Right renal cortex interstitium (tissue), 3 donors: ENCODE results near the gene RBFOX1. TPM values are rescaled to one million over a fixed set of nuclear protein-coding genes. Genes with fewer than 3 reads are reported as not detected.

ENCODE experiments used
- DNase-seq, 3 donors: peaks; one replicate each; pipeline ENCODE4 v3.0.0-alpha.2; 2013; ENCODE audit warnings: low read depth in 3 of 3, low spot score in 2 of 3
- polyA plus RNA-seq, 3 donors: library from polyadenylated mRNA; unstranded; fragments of 120-200 nt; gene quantifications; one replicate each; pipeline ENCODE4 v1.2.1, GENCODE V29; 2013; ENCODE audit not compliant: insufficient read length in 3 of 3

The RBFOX1 gene
- polyA plus RNA-seq, 3 donors: 1.7 to 3.4 (median 2.7) TPM

DNA sequence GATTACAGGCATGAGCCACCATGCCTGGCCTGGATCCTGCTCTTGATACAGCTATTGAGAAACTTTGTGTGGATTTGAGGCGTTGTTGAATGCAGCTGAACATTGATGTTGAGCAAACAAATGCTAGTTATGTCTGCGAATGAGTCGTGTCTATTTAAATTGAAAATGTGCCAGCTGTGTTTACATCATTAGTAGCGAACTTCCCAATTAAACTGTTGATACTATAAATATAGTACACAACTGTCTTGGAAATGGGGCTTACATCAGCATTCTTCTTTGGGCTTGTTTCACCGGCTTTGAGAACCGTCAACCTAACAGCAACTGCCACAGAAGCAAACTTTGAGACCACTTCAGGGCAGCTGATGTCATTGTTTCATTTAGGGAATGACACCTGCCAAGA, 251.9 kb downstream of the RBFOX1 start:
- DNase-seq: no peak

DNA sequence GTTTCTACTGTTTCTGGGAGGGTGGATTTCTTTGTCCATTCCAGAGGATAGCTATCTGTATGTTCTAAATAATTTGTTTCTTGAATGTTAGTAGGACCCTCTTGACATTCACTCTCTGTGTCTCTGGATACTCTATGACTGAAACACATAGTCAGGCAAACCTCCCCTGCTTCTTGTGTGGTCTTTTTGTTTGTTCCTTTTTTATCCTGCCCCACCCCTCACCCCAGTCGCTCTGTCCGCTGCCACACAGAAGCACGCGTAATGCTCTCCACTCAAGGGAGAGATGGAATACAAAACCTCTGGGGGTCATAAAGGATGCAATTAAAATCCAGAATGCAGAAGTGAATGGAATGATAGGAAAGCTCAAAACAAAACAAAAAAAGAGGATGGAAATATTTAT, 253.1 kb downstream of the RBFOX1 start:
- no peak for DNase-seq

DNA sequence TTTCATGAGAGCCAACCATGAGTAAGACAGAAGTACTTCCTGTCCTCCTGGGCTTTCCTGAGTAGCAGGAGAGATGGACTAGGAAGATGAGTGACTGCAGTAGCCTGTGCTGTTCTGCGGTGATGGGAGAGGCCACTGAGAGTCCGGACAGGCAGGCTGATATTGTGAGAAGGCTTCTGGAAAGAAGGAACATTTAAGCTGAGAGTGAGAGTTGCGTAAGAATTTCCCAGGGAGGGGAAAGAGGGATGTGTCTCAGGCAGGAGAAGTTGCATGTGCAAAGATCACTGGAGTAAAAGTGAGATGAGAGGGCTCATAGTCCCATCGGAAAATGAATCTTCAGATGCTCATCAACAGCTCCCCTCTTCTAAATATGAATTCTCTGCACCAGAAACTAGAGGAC, 258.3 kb downstream of the RBFOX1 start:
- no peak for DNase-seq

DNA sequence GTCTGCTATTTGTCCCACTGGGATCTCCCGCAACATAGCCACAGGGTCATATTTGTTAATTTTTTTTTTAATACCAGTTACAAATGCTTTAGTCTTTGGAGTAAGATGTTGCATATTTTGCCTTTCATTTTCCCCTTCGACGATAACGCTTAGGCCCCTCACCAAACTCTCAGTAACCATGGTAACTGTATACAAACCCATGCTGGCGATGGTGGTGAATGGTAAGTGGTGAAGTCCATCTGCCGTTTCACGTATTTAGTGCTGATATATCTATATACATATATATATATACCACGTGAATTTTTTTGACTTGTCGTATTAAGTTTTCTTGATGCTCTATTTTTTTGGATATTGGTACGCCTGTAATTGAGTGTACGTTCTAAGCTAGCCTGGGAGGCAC, 263.7 kb downstream of the RBFOX1 start:
- DNase-seq: no peak

DNA sequence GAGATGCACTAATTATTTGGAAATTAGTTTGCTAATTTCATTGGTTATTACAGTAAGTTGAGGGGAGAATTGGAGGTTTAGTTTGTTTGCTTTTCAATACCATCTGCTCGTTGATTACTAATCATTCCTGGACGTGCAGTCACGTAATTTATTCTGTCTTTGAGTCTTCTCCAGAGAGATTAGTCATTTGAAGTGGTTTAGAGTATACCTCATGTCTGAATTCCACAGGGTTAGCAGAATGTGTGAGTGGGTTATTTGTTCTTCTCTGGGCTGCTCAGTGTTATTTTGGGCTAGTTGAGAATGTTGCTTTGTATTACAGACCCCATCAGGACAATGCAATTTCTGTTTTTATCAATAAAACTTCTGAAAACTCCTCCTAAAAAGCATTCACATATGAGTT, 265.0 kb downstream of the RBFOX1 start:
- DNase-seq: no peak

DNA sequence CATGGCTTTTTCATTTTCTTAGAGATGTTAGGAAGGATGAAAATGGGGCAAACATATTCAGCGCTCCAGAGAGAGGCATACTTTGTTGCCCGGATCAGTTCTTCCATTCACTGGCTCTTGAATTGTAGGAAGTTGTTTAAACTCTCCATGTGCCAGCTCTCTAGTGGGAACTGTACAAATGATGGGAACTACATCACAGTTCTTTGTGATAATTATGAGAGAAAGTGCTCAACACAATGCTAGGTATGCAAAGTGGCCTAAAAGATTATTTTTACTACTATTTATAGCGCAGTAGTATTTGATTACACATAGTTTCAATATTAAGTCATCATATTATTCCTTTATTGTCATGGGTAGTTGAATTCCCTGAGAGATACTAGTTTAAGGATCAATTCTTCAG, 268.5 kb downstream of the RBFOX1 start:
- no peak for DNase-seq

DNA sequence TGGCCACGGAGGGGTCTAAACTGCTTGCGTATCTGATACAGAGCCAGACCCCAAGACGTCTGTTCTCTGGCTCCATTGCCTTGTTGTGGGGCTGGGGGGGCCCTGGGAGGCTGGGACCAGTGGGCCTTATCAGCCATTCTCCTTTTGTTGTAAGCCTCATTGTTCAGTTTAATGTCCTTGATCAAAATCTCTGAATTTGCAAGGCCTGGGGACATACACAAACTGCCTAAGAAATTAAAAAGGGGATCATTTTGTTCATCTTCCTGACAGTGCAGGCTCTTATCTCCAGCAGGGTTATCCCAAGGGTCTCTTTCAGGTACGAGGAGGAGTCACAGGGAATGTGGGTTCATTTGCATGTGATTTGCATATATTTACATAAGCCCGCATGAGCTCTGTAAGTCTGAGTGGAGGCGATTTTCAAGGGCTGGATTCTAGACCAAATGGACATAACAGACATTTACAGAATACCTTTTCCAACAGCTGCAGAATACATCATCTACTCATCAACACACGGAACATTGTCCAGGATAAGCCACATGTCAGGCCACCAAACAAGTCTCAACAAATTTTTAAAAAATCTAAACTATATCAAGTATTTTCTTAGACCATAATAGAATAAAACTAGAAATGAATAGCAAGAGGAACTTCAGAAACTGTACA, 269.8 kb downstream of the RBFOX1 start:
- no peak for DNase-seq

DNA sequence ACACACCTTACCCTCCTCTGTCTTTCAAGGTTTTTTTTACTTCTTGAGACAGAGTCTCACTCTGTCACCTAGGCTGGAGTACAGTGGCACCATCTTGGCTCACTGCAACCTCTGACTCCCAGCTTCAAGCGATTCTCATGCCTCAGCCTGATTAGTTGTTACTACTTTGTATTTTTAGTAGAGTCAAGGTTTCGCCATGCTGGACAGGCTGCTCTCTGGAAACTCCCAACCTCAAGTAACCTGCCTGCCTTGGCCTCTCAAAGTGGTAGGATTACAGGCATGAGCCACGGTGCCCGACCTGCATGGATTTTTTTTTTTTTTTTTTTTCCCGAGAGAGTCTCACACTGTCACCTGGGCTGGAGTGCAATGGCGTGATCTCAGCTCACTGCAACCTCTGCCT, 273.2 kb downstream of the RBFOX1 start:
- DNase-seq: no peak

DNA sequence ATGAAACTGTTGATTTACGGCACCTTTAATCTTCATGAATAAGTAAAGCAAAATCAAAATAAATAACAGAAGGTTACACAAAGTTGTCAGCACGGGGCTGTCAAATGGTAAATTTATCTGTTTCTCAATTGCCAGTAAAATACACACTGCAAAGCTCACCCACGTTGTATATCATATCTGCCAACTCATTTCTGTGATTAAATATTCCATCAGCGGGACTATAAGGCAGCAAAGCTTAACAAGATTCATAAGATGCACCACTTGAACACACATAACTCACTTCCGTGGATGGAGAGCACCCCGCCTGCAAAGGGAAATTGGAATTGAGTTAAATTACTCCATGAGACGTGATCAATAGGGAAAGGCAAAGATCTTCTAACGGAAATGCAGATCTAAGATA, 280.0 kb downstream of the RBFOX1 start:
- DNase-seq: no peak

DNA sequence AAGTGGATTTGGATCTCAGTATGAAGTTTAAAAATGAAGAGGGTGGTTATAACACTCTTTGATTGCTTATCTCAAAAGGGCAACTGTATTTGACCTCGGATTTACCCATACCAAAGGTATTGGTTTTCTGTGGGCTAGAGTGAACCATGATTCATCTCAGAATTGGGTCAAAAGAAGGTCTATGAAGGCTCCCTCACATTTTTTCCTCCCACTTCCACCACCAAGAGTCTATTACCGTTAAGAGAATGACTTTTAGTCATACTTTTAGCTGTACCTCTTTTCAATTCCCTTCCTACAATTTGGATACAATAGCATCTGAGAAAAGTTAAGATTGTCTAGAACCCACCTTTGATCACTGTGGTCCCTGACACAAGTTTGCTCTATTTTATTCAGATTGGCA, 280.9 kb downstream of the RBFOX1 start:
- DNase-seq: no peak

DNA sequence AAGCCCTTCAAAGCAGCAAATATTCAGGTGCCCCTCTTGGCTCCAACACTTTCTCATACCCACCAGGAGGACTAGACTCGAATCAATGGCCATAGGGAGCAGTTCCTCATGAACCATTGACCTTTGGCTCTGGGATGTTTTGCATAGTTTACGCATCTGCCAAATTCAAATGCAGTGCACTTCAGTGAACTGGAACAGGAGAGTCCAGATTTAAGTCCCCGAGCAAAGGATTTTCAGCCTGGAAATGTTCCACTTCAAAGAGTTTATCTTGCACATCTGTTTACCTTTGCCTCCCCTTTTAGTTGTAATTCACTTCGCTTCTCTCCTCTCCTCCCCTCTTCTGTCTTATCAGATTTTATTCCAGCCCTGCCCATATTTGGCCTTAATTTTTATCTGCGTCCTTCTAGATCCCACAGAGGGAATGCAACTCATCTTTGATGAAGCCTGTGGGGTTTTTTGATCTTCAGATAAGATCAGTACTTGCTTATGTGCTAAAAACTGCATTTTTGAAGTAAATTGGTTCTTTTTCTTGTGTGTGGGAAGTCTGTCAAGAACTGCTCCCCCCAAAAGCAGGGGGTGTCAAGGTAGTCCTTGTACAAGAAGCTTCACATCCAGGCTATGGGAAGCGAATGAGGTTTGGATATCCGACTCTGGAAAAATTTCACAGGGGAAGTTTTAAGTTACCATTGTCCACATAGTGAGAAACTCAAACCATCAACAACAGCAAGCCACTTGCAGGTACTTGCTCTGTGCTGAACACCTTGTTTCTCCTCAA, 281.6 kb downstream of the RBFOX1 start:
- peak in 2 of 3 donors; percentile 19 to 36 for DNase-seq

DNA sequence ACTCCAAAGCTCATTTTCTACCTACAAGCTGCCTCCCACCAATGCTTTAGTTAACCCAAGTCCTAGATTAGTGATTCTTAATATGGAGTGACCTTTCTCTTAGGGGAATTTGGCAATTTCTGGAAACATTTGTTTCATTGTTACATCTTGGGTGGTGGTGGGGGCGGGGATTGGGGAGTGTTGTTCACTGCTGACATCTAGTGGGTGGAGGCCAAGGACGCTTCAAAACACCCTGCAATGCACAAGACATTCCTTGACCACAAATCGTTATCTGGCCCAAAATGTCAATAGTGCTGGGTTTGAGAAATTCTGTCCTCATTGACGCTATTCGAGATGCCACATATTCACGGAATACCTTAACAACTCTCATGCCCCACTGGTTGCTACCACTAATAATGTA, 282.9 kb downstream of the RBFOX1 start:
- no peak for DNase-seq

DNA sequence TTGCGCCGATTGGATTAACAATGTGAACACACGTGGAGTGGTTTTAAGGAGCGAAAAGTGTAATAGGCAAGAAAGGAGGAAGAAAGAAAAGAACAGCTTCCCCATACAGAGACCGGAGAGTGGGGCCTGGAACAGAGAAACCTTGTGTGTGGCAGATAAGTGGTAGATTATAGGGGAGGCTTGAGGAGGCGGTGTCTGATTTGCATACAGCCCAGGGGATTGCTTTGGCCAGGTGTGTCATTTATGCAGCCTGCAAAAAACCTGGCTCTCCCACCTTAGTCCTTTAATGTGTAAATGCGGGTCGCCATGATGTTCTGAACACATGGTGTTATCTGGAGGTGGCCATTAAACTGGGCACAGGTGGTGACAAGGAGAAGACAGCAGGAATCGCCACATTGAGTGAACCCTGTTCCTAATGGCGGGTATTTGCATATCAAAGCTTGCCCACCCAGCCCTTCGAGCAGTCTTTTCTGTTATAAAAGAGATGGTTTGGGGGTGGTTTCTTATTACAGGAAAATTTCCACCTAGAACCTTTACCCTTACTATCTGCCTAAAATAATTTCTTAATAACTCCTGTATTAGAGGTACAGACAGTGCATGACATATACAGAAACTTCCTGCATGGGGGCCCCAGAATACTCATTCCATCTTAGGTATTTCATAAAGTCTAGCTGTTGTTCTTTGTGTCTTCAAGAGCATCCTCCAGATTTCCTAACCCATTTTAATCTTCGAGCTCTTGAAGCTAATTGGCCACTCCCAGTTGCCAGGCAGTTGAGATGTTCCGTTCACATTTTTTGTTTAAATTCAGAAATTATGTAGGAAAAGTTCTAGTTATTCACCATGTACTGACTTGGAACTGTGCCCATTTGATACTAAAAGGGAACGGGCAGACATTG, 292.5 kb downstream of the RBFOX1 start:
- no peak for DNase-seq

DNA sequence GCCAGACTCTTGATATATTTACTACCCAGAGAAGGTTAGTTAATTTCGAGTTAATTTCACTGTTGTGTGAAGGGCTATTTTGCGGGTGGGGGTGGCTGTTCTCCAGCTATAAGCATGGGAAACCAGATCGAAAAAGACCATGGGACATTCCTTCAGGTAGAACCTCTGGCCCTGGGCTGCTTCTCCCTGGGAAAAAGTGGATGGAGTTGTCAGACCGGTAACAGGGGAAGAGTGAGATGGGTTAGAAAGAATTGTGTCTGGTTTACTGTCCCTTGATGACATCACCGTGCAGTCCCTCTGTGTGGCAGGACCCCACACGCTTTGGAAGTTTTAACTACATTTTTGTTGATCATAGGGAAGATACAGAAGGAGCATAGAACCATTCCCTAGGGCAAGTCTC, 296.3 kb downstream of the RBFOX1 start:
- no peak for DNase-seq

DNA sequence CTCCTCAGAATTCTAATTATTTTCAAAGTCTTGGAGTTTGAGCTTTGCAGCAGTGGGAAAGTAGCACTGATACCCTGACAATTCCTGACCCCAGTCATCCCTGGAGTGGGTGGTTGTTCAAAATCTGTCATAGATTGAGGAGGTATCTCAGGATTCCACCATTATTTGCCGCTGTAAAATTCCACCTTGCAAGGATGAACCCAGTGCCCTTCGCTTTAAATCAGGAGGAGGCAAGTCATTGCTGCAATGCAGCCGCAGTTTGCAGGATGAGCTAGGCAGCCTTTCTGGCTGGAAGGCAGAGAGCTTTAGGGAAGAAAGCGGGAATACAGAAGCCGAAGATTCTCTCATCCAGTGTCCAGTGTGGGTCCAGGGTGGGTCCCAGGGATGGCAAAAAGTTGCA, 296.9 kb downstream of the RBFOX1 start:
- DNase-seq: no peak

DNA sequence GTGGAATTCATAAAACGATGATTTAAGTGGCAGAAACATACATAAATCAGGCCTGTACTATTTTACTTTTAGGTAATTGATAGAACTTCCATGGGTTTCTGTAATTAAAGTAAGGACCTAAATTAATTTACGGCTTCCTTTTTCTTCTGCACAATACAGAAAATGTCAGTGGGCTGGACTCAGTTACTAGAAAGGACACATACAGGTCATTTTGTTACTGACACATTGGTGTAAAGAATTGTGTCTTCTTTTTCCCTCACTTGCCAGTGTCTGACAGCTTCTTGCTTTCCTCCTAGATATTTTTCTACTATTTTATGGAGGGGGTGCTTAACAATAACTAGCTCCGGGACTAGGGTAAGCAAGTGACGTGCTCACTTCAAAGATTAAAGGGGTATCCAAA, 304.8 kb downstream of the RBFOX1 start:
- no peak for DNase-seq

DNA sequence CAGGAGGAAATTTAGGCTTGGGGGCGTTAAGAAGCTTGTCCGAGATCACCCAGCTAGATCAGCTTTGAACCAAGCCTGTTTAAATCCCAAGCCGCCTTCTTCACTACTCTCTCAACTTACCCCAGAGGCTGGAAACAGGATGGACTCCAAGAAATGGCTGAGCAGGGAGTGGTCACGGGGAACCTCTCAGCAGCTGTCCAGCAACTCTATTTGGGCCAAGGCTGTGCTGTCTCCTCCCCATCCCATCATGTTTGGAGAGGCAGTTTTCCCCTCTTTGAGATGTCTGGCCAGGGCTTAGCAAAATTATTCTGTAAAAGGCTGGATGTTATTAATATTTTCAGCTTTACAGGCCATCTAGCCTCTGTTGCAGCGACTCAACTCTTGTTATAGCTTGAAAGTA, 305.7 kb downstream of the RBFOX1 start:
- no peak for DNase-seq

DNA sequence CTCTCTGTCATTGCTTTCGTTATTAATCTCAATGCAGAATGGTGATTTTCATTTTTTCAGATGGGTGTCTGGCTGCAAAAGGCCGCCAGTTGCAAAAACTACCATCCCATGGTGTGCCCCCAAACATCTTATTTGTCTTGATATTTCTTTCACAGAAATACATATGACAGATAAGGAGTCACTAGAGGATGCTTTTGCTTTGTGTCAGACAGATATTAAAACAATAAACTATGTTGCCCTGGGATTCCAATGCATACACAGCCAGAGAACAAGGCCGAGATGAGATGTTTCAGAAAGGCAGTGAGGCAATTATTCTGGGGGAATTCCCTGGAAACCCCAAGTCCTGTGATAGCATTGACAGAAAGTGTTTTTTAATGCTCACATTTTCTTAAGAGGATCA, 307.7 kb downstream of the RBFOX1 start:
- no peak for DNase-seq

DNA sequence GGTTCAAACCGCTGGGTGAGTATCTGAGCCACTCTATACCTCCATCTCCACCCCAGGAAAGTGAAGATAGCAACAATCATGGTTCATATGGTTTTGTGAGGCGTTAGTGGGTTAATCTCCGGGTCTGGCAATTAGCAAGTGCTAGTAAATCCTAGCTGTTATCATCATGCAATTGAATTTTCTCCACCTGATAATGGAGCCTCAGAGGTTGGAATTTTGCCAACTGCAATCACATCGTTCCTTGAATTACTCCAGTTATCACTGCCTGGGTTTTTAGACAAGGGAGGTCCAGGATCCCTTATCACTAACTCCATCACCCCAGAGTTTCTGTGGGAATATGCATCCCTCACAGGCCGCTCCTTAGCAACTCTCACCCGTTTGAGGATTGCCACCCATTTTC, 311.5 kb downstream of the RBFOX1 start:
- DNase-seq: no peak

DNA sequence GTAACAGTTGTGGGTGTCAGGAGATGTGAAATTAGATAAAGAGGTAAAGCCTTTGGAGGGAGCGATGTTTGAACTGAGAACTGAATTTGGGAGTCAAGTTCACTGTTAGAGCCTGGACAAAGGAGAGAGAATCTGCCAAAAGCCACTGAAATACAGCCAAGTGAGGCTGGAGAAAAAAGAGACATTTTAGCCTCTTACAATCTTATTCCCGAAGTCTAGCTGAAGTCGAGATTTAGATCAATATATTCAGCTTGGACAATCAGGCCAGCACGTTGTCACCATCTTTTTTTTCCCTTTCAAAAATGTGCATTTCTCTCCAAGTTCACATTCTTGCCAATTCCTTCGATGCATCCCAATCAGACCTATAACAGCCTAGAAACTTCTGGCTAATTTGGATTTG, 312.2 kb downstream of the RBFOX1 start:
- no peak for DNase-seq

DNA sequence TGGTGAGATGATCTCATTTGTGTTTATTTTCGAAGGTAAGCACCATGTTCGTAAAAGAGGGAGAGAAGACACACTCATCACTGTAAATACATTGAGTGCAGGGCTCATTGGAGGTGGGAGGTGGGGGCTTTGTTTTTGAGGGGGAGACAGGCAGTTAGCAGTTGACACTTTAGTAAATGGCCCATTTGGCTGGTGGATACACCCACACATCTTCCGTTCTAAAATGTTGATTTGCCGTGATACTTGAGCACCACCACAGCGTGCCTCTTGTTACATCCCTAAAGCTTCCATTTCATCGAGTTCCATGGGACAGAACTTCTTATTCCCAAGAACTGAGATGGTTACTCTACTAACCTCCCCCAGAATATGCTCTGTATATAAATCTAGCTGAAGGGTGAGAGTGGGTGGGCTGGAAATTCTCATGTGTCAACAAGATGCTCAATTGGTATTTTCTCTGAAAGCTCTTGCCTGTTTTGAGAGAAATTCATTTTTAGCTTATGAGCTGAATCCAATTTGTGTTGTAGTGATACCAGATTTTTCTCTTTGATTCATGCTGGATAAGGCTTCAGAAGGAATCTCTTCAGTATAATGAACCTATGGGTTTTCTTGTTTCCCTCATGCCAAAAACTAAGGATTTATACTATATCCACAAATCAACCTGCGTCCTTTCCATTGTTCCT, 314.3 kb downstream of the RBFOX1 start:
- peak; percentile 19 to 38 (median 21) for DNase-seq
